ENCODE measurements around the gene ACBD6.

DNA sequence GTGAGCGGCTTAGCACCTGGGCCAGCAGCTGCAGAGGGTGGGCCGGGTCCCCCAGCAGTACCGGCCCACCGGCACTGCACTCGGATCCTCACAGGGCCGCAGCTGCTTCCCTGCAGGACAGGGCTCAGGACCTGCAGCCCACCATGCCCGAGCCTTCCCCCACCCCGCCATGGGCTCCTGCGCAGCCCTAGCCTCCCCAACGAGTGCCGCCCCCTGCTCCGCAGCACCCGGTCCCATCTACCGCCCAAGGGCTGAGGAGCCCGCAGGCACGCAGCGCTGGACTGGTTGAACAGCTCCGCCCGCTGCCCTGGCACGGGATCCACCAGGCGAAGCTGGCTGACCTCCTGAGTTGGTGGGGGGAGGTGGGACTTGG, 6.3 kb upstream of the ACBD6 start:
- TF ChIP-seq, protein P1, sequence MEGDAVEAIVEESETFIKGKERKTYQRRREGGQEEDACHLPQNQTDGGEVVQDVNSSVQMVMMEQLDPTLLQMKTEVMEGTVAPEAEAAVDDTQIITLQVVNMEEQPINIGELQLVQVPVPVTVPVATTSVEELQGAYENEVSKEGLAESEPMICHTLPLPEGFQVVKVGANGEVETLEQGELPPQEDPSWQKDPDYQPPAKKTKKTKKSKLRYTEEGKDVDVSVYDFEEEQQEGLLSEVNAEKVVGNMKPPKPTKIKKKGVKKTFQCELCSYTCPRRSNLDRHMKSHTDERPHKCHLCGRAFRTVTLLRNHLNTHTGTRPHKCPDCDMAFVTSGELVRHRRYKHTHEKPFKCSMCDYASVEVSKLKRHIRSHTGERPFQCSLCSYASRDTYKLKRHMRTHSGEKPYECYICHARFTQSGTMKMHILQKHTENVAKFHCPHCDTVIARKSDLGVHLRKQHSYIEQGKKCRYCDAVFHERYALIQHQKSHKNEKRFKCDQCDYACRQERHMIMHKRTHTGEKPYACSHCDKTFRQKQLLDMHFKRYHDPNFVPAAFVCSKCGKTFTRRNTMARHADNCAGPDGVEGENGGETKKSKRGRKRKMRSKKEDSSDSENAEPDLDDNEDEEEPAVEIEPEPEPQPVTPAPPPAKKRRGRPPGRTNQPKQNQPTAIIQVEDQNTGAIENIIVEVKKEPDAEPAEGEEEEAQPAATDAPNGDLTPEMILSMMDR (conservative IDR thresholded peaks at IDR 0.05 in 1 of 2, IDR thresholded peaks at IDR 0.05 in 1 of 2; ENCODE audit: extremely low read depth in 1 of 2, insufficient read depth in 1 of 2, low read depth in 1 of 2, low read length in 2 of 2) = no peak
- TF ChIP-seq EZH2 (IDR thresholded peaks at IDR 0.05; ENCODE audit: borderline replicate concordance, low read length) = no peak

All from mammary epithelial cell (primary cell).